ENCODE results near the gene TEX9. TPM values are rescaled to one million over a fixed set of nuclear protein-coding genes. Genes with fewer than 3 reads are reported as not detected.

The TEX9 gene
- total RNA-seq, 4 donors from 2014 or later: 3.1 to 5.4 (median 3.9) TPM

DNA sequence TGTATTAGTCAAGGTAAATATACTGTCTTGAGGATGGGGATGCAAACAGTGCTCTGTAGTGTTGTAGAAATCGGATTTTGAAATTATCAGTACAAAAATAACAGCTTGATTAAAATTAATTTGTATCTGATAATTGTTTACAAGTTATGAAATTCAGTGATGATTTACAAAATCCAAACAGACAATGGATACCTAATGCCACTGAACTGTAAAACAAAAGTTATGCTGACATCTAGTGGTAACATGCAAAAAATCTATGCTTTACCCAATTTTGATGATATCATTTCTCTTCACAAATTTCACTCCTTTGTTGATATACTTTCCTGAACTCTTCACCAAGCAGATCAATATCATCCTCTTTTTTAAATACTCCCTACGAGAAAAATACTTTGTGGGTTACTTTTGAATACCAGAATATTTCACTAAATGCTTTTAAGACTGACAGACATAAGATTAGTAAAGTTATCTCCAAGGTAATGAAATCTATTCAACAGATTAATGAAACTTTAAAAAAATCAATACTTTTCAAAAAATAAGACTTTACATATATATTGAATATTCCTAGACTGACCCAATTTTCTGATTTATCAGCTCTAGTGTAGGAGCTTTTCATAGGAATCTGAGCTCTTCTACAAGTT is 63.7 kb downstream of the TEX9 start:
- peaks cover 0 to 5% (median 2%) of the 10 kb centered on the region in 4 donors for H3K36me3 ChIP-seq
- DNase-seq (ENCODE audit: extremely low spot score): no peak
- no peaks in the 10 kb centered on the region for H3K9me3 ChIP-seq
- no peaks in the 10 kb centered on the region for H3K4me1 ChIP-seq
- no peak overlapping the region for H3K4me3 ChIP-seq
- 30% methylated on average over 2 of the region's 2 CpGs for WGBS
- no peaks in the 10 kb centered on the region for H3K27me3 ChIP-seq
- TF ChIP-seq CTCF (IDR thresholded peaks at IDR 0.05): peak in 2 of 3 experiments; percentile 39 to 45
- TF ChIP-seq POLR2AphosphoS5 (IDR thresholded peaks at IDR 0.05): no peak
- no peak for TF ChIP-seq EP300 (IDR thresholded peaks at IDR 0.05)
- intact Hi-C loops (cut with DNase I): loop anchor here (10.0 kb wide), 1 partner anchor 184 kb away; the partner anchor contains the start of gene RFX7
- H3K27ac ChIP-seq (replicated peaks in 1 of 4): no peak overlapping the region

DNA sequence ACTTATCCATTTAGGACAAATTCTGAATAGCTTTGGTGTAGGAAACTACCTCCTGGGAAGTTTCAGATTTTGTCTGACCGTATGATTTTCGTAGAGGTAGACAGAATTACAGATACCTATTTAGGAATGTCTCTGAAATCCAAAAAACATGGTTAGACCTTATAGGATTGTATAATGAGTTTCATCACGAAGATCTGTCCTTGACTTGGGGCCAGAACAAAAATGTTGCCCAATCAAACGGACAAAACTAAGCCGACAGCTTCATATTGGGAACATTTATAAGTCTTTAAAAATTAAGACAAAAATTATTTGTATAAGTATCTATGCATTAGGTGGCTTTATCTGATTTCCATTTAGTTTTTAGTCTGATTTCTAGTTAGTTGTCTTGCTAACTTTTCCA is 67.1 kb downstream of the TEX9 start:
- TF ChIP-seq EP300 (IDR thresholded peaks at IDR 0.05) (no peak), POLR2AphosphoS5 (IDR thresholded peaks at IDR 0.05) (no peak), POLR2A (IDR thresholded peaks at IDR 0.05; ENCODE audit: low read depth) (no peak), CTCF (IDR thresholded peaks at IDR 0.05) (no peak)
- intact Hi-C loops (cut with DNase I): no loop called here
- no peak overlapping the region for H3K27ac ChIP-seq (replicated peaks in 1 of 4)

DNA sequence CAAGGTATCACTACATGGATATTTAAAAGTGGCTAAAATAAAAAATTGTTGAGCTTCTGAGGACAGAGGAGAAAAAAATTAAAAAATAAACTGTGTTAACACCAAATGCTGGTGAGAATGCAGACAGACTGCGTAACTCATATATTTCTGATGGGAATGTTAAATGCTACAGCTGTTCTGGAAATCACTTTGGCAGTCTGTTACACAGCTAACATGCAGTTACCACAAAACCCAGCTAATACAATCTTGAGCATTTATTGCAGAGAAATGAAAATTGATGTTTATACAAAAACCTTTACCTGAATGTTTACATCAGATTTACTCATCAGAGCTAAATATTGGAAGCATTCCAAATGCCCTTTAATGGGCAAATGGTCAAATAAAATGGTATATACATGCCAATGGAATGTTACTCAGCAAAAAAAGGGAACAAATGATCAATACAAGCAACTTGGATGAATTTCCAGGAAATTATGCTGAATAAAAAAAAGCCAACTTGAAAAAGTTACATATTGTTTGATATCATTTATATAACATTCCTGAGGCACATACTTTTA is 75.1 kb downstream of the TEX9 start:
- no peaks in the 10 kb centered on the region for H3K27me3 ChIP-seq
- no peaks in the 10 kb centered on the region for H3K4me1 ChIP-seq
- TF ChIP-seq CTCF (IDR thresholded peaks at IDR 0.05): no peak
- no peak for TF ChIP-seq EP300 (IDR thresholded peaks at IDR 0.05)
- no peak for TF ChIP-seq POLR2AphosphoS5 (IDR thresholded peaks at IDR 0.05)
- no peak for TF ChIP-seq POLR2A (IDR thresholded peaks at IDR 0.05; ENCODE audit: low read depth)
- no peak for DNase-seq (ENCODE audit: extremely low spot score)
- H3K4me3 ChIP-seq: no peak overlapping the region
- intact Hi-C loops (cut with DNase I): no loop called here
- H3K27ac ChIP-seq (replicated peaks in 1 of 4): no peak overlapping the region
- peaks cover 0 to 4% (median 0%) of the 10 kb centered on the region in 4 donors for H3K9me3 ChIP-seq
- H3K36me3 ChIP-seq: no peaks in the 10 kb centered on the region
- 88% methylated on average over 1 of the region's 1 CpG for WGBS

More for the DNA sequence above, 67.1 kb downstream of the TEX9 start:
- no peaks in the 10 kb centered on the region for H3K27me3 ChIP-seq
- peaks cover 0 to 4% (median 2%) of the 10 kb centered on the region in 4 donors for H3K36me3 ChIP-seq
- DNase-seq (ENCODE audit: extremely low spot score): no peak
- no peaks in the 10 kb centered on the region for H3K4me1 ChIP-seq
- WGBS: 90% methylated on average over 5 of the region's 5 CpGs
- H3K9me3 ChIP-seq: no peaks in the 10 kb centered on the region
- H3K4me3 ChIP-seq: no peak overlapping the region

- TF ChIP-seq POLR2AphosphoS5 (IDR thresholded peaks at IDR 0.05) (no peak), CTCF (IDR thresholded peaks at IDR 0.05) (no peak), POLR2A (IDR thresholded peaks at IDR 0.05; ENCODE audit: low read depth) (no peak), EP300 (IDR thresholded peaks at IDR 0.05) (no peak)
- 98% methylated on average over 3 of the region's 3 CpGs for WGBS
- no peak overlapping the region for H3K27ac ChIP-seq (replicated peaks in 1 of 4)
- H3K27me3 ChIP-seq: no peaks in the 10 kb centered on the region
- no peak for DNase-seq (ENCODE audit: extremely low spot score)
- H3K4me1 ChIP-seq: no peaks in the 10 kb centered on the region
- H3K36me3 ChIP-seq: no peaks in the 10 kb centered on the region
- peaks cover 0 to 4% (median 0%) of the 10 kb centered on the region in 4 donors for H3K9me3 ChIP-seq
- no peak overlapping the region for H3K4me3 ChIP-seq
- intact Hi-C loops (cut with DNase I): no loop called here
Measured at GRCh38 chr15:56442354-56442753, 77.1 kb downstream of the TEX9 start.

All from esophagus muscularis mucosa (tissue), 4 donors.